Fibroblast of gingiva (primary cell): ENCODE data around the gene FZD7.

Experiments
- DNase-seq: peaks from one replicate; pipeline ENCODE4 v3.0.0-alpha.2; 2011; ENCODE audit warnings: low read depth

FZD7 gene

DNA sequence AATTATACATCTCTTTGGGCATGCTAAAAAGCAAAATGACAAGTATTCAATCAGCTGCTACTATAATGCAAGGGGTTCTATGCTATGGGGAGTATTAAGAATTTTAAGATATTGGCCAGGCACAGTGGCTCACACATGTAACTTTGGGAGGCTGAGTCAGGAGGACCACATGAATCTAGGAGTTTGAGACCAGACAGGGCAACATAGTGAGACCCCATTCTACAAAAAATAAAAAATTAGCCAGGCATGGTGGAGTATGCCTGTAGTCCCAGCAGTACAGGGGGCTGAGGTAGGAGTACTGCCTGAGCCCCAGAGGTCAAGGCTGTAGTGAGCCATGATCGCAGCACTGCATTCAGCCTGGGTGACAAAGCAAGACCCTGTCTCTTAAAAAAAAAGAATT lies 33.9 kb downstream of the FZD7 start:
- no peak for DNase-seq

DNA sequence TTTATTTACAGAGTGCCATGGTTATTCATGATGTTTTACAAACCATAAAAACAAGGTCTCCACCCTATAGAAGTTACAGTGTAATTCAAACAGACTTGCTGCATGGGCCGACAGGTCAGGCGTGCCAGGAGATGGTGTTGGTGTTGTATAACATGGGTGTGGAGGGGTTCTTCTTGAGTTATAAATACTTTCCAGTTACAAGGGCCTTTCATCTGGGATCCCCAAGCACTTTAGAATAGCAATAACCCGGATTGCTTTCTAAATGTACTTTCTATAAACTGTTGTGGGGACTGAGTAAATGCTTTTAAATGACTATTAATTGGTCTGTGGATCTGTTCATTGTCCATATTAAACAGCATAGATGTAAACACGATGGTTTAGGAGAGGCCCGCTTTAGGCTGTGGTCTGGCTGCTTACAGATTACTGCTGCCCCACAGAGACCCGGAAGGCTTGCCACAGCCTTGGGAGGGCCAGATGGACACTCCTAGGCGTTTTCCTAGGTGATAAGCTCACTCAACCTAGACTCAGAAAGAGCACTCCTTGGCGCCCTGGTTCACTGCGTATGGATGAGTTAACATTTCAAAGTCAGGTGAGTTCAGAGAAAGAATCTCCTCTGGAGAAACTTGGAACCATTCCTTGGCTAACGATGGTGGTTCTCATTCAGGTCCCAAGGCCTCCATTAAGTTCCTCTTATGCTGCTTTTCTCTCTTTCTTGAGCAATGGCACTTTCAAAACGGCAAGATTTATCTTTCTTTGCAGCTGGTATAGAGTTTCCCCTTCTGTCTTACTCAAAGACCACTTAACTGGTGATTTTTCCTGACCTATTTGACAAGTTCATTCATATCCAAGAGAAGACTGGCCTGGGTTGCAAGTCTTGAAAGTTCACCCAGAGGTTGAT lies 35.8 kb downstream of the FZD7 start:
- no peak for DNase-seq

DNA sequence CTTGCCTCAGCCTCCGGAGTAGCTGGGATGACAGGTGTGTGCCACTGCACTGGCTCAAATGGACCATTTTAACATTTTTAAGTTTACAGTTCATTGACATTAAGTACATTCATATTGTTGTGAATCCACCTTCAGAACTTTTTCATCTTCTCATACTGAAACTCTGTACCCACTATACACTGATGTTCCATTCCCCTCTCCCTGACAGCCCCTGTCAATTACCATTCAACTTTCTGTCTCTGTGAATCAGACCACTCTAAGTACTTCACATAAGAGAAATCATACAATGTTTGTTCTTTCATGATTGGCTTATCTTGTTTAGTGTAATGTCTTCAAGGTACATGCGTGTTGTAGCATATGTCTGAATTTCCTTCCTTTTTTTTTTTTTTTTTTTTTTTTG lies 37.5 kb downstream of the FZD7 start:
- DNase-seq = no peak

DNA sequence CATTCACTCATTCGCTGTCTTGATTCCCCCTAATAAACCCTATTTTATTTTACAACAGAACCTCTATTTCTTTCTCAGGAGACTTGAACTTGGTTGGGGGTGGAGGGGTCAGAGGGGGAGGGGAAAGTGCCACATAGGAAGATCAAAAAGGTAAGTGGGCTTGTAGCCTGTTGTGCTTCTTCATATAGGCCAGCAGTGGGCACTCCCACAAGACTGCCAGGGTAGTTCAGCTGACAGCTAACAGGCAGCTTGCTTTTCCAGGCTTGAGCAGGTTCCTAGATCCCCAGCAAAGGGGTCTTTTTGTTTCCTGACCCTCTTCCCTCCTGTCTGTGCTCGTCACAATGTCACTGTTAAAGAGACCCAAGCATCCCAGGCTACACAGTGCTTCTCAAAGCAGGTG lies 38.6 kb downstream of the FZD7 start:
- DNase-seq = no peak

DNA sequence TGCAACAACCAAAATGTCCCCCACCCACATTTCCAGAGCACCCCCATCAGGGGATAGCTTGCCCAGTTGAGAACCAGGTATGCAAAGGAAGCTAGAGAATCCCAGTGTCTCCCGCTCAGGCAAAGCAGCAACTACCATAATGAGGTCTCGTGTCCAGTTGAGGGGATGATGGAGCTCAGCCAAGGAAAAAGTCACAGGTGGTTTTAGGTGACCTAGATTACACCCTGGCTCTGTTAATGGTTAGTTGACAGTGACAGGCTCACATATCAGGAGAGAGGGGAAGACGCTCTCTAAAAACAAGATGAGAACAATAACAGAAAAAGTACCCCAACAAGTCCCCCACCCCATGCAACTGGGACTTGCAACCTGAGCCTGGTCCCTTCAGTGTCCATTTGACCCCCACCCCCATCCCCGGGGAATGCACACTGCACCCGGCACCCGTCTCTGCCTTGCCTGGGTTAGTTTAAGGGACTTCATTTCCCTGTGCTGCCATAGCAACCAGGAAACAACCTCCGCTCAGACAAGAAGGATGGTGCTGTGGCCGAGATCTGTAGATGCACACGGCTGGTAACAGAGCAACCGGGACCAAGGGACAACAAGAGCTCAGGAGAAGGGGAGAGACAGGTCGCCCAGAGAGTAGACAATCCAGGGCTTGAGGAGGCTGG lies 39.2 kb downstream of the FZD7 start, which contains the start of gene KIAA2012:
KIAA2012 (plus strand) TSS at position 519 of the 665 bp plus-strand sequence. CDS start 373 bp downstream, outside the sequence.
- DNase-seq = no peak

DNA sequence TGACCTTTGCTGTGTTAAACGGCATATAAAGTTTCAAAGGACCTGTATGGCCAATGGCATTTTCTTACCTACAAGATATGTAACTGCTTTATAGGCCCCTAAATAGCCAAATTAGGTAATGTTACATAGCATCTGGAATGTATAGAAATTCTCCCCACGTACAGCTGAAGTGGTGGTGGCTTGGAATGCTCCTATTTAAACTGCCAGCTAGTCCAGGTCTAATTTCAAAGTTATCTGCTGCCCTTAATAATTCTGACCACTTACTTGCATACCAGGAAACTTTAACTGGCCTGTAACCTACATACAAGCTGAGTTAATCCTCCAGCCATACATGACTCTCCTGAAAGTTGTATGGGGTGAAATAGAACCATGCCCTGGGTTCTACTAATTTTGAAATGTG lies 40.7 kb downstream of the FZD7 start:
- no peak for DNase-seq

DNA sequence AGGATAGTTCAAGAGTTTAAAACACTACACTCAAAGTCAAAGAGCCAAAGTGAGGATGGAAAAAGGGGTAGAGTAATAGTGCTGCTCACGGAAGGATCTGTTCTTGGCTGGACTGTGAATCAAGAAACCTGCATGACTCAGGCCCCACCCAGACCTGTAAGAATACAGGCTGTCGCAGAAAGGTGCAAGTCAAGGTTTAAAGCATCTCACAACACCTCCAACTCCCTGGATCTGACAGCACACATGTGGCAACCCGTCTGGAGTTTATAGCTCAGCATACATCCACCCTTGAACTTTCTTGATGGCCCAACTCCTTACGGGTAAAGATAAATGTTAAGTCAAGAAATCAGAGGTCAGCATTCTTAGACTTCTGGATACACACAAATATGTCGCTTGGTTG lies 45.7 kb downstream of the FZD7 start:
- no peak for DNase-seq

DNA sequence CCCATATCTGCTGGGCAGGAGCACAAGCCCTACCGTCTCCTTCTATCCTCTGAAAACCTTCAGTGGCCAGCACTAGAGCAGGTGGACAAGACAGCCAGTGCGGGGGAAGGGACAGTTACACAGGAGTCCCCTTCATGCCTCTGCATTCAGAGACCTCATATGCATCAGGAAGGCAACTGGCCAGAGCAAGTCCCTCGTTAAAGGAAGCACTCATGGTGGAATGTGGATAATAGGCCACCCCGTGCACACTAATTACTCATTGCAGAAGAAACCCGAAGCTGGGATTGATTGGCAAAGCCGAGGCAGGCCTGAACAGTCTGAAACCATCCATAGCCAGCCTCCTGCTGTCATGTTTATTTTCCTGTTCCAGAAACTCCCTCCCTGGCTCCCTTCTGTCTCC lies 50.6 kb downstream of the FZD7 start:
- peak; percentile 33 for DNase-seq
